WERI-Rb-1 (cell line): ENCODE results near the gene RACGAP1.

Experiments
- DNase-seq: peaks from one replicate; pipeline ENCODE4 v3.0.0-alpha.2; 2020
- H3K27ac ChIP-seq: fragments of 250-450 bp; sonication (Bioruptor Pico); 2 replicates; pipeline ENCODE4 v1.5.1; 2020; ENCODE audit warnings: mild to moderate bottlenecking, moderate library complexity
- H3K27me3 ChIP-seq: fragments of 250-450 bp; sonication (Bioruptor Pico); 2 replicates; pipeline ENCODE4 v1.5.1; 2021; ENCODE audit warnings: mild to moderate bottlenecking, low read depth, moderate library complexity; ENCODE audit not compliant: insufficient read depth, severe bottlenecking
- H3K36me3 ChIP-seq: fragments of 250-450 bp; sonication (Bioruptor Pico); 2 replicates; pipeline ENCODE4 v1.5.1; 2020; ENCODE audit warnings: mild to moderate bottlenecking, moderate library complexity
- H3K4me3 ChIP-seq: 2 replicates; pipeline ENCODE4 v1.5.1; 2011; ENCODE audit warnings: low read depth, mild to moderate bottlenecking, control low read depth, low read length
- H3K9me3 ChIP-seq: fragments of 250-450 bp; sonication (Bioruptor Pico); 2 replicates; pipeline ENCODE4 v1.5.1; 2021; ENCODE audit warnings: mild to moderate bottlenecking, moderate library complexity; ENCODE audit not compliant: severe bottlenecking
- CTCF ChIP-seq: IDR thresholded peaks from 2 replicates; pipeline ENCODE4 v1.5.1; 2011; ENCODE audit warnings: low read depth, mild to moderate bottlenecking, control low read depth, inconsistent platforms, low read length

The RACGAP1 gene

GRCh38 chr12:50058743-50059312, 33.5 kb upstream of the RACGAP1 start:
- Histone ChIP-seq H3K36me3 (peaks cover 15% of the 10 kb centered on the region), H3K27me3 (no peaks in the 10 kb centered on the region), H3K9me3 (no peaks in the 10 kb centered on the region), H3K27ac (no peak overlapping the region), H3K4me3 (no peak overlapping the region)
- DNase-seq: no peak
- no peak for TF ChIP-seq CTCF

GRCh38 chr12:50057896-50058670, 32.8 kb upstream of the RACGAP1 start:
- TF ChIP-seq CTCF: no peak
- peak overlapping the region; percentile 64; the same call in 1 of the 2 replicates for H3K27ac ChIP-seq
- H3K27me3 ChIP-seq: no peaks in the 10 kb centered on the region
- H3K4me3 ChIP-seq: peak overlapping the region; percentile 69
- H3K36me3 ChIP-seq: peaks cover 15% of the 10 kb centered on the region
- no peaks in the 10 kb centered on the region for H3K9me3 ChIP-seq
- DNase-seq: no peak

GRCh38 chr12:50057000-50057841, 31.9 kb upstream of the RACGAP1 start, which contains the start of gene ASIC1:
TSS of gene ASIC1 (plus strand) at chr12:50057596. CDS start at chr12:50058767, 1,171 bp downstream.
- no peaks in the 10 kb centered on the region for H3K9me3 ChIP-seq
- H3K27ac ChIP-seq: peak within 1 kb of the TSS; percentile 64
- DNase-seq: peak; percentile 87
- TF ChIP-seq CTCF: no peak
- H3K4me3 ChIP-seq: peak within 1 kb of the TSS; percentile 69
- H3K36me3 ChIP-seq: peaks cover 15% of the 10 kb centered on the region
- no peaks in the 10 kb centered on the region for H3K27me3 ChIP-seq

GRCh38 chr12:50056639-50056976, 31.3 kb upstream of the RACGAP1 start:
- H3K36me3 ChIP-seq: peaks cover 15% of the 10 kb centered on the region
- H3K9me3 ChIP-seq: no peaks in the 10 kb centered on the region
- H3K27me3 ChIP-seq: no peaks in the 10 kb centered on the region
- H3K4me3 ChIP-seq: peak overlapping the region; percentile 69
- no peak overlapping the region for H3K27ac ChIP-seq
- TF ChIP-seq CTCF: no peak
- no peak for DNase-seq

GRCh38 chr12:50055831-50056638, 30.7 kb upstream of the RACGAP1 start:
- Histone ChIP-seq H3K27me3 (no peaks in the 10 kb centered on the region), H3K9me3 (no peaks in the 10 kb centered on the region), H3K4me3 (peak overlapping the region; percentile 9; the same call in 1 of the 2 replicates), H3K36me3 (peaks cover 9% of the 10 kb centered on the region), H3K27ac (no peak overlapping the region)
- DNase-seq: peak; percentile 68
- TF ChIP-seq CTCF: peak; percentile 90
